HFF-Myc (cell line): ENCODE measurements around the gene GOLGA6C.
"Not testable (repeated sequence)": the region's sequence is repeated elsewhere in the genome, so short reads cannot be mapped to it uniquely, and the experiment has no call there.

ENCODE experiments used
- DNase-seq: peaks from one replicate; pipeline ENCODE4 v3.0.0-alpha.2; 2011; ENCODE audit warnings: low read depth; ENCODE audit errors: extremely low read depth
- H3K4me3 ChIP-seq: replicated peaks from 2 replicates; pipeline ENCODE4 v1.5.1; 2011; ENCODE audit warnings: low read depth, mild to moderate bottlenecking, control low read depth, low read length
- TF ChIP-seq, protein P1 (sequence below): IDR thresholded peaks from 2 replicates; pipeline ENCODE4 v1.5.1; 2012; ENCODE audit warnings: mild to moderate bottlenecking, low read depth, low read length, control low read depth; ENCODE audit errors: missing control alignments

Gene GOLGA6C

DNA sequence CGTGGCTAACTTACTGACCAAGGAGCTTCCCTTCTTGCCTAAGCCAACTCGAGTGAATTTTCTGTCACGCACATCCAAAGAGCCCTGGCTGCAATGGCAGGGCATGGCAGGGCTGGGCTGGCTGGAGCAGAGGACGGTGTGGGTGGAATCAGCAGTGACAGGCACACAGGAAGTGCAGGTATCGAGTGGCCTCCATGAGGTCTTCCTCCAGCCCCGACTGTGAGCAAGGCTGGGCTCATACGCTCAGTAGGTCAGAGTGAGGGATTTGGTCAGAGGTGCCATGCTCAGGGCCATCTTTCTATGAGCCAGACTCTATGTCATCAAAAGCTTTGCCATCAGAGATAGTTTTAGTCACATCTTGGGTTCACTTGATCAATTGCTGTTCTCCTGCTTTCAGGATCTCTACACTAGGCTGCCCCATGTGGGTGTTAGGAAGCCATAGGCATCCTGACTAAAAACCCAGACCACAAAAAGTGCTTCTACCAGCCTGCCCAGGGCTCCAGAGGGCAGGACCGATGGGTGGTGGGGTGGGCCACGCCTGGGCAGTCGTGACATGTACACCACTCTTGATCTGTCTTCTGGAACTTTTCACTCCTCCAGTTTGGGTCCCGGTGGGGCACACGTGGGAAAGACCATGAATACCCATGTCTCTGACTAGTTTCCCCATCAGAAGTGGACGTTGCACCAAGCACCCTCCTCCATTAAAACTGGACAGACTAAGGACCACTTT lies 55.1 kb downstream of the GOLGA6C start:
- TF ChIP-seq, protein P1, sequence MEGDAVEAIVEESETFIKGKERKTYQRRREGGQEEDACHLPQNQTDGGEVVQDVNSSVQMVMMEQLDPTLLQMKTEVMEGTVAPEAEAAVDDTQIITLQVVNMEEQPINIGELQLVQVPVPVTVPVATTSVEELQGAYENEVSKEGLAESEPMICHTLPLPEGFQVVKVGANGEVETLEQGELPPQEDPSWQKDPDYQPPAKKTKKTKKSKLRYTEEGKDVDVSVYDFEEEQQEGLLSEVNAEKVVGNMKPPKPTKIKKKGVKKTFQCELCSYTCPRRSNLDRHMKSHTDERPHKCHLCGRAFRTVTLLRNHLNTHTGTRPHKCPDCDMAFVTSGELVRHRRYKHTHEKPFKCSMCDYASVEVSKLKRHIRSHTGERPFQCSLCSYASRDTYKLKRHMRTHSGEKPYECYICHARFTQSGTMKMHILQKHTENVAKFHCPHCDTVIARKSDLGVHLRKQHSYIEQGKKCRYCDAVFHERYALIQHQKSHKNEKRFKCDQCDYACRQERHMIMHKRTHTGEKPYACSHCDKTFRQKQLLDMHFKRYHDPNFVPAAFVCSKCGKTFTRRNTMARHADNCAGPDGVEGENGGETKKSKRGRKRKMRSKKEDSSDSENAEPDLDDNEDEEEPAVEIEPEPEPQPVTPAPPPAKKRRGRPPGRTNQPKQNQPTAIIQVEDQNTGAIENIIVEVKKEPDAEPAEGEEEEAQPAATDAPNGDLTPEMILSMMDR, result no peak

DNA sequence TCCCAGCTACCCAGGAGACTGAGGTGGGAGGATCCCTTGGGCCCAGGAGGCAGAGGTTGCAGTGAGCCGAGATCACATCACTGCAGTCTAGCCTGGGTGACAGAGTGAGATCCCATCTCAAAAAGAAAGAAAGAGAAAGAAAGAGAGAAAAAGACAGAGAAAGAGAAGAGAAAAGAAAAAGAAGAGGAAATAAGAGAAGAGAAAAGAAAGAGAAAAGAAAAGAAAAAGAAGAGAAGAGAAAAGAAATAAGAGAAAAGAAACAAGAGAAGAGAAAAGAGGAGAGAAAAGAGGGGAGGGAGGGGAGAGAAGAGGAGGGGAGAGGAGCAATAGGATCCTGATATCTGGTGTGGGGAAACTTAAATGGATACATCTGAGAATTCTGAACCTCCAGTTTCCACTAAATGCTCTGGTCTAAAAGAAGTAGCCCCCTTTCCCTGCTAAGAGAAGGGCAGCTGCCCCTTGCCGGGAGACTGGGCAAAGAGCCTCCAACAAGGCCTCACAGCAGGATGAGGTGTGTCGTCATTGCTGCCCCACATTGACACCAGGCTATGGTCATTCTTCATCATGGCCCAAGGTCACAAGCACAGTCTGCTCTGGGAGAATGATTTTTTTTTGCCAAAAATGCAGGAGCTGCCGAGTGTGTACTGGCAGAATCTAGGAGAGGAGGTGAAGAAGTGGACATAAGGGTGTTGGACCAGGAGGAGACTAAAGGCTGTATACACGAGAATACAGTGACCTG lies 56.6 kb downstream of the GOLGA6C start:
- no peak for DNase-seq
- TF ChIP-seq, protein P1, result no peak
- no peak overlapping the region for H3K4me3 ChIP-seq

More for the DNA sequence above, 55.1 kb downstream of the GOLGA6C start:
- no peak overlapping the region for H3K4me3 ChIP-seq
- no peak for DNase-seq

DNA sequence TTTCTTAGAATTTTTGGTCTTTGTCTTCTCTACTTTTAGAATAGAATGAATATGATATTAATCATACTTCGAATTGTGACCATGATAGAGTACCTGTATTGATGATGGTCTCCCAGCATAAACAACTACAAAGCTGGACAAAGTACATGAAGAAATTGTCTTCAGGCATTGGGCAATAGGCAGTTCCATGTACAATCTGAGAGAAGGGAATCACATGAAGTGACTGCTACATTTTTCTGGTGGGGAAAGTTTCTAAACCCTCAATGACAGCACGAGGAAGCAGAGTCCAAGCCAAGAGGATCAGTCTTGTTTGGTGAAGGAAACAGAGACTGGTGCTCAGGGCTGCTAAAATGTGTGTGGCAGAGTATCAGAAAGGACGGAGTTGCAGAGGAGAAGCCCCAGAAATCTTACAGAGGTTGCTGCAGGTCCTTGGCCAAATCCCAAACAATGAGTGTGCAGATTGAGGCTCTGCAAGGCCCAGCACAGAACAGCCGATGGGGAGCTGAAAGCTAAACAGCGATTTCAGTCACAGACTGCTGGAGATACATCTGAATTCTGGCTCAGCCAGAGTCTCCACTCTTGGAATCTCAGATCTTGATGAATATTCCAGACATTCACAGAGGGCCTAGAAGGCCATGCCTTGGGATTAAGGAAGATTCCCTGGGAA lies 61.2 kb downstream of the GOLGA6C start:
- not testable (repeated sequence) for H3K4me3 ChIP-seq, DNase-seq
